HepG2 (cell line): Measurements from ENCODE around the gene YIPF3. TPM values are rescaled to one million over a fixed set of nuclear protein-coding genes. Genes with fewer than 3 reads are reported as not detected.

Experiments
- ATAC-seq: fragments of 200-7000 bp; cut with Tn5 transposase; 3 replicates; pipeline ENCODE4 v1.9.1; 2020; ENCODE audit warnings: mild to moderate bottlenecking, moderate library complexity
- BruUV-seq: library from RNA; stranded (reverse); fragments of 400-500 nt; replicated peaks from 2 replicates; lab custom pipeline; 2021; lab: Mats Ljungman, UMichigan
- CTCF ChIA-PET: fragments of 300-600 bp; formaldehyde crosslinking; extraction: SDS; loops from one replicate; lab custom pipeline; 2021; ENCODE audit warnings: low total read pairs, inconsistent platforms, low intra/inter-chr PET ratio; lab: Yijun Ruan, JAX
- POLR2A ChIA-PET: fragments of 350-600 bp; sonication (Branson Sonifier 250); formaldehyde crosslinking; loops from one replicate; lab custom pipeline; 2020; ENCODE audit warnings: antibody characterized with exemption, inconsistent platforms; lab: Yijun Ruan, JAX
- DNase-seq: peaks from one replicate; pipeline ENCODE4 v3.0.0-alpha.2; 2015; ENCODE audit warnings: low spot score
- FAIRE-seq: peaks from 3 replicates; lab custom pipeline; 2011; peaks lifted over from hg19 to GRCh38; lab: Jason Lieb, UNC
- H2AFZ ChIP-seq: one replicate; pipeline ENCODE4 v1.6.1; 2011; ENCODE audit warnings: low read length, inconsistent platforms
- H3K27ac ChIP-seq: fragments of 300-600 bp; 3 replicates; pipeline ENCODE4 v1.8.0; 2011; ENCODE audit warnings: mixed run types, mild to moderate bottlenecking, mixed read lengths, low read length, inconsistent platforms; ENCODE audit not compliant: insufficient read depth; ENCODE audit errors: extremely low read length
- H3K27me3 ChIP-seq, 2 experiments: fragments of 200-600 bp in 1 of 2; 2 replicates in 1 of 2; 3 replicates in 1 of 2; pipeline versions ENCODE4 v1.6.0 to v1.8.0; 2011; ENCODE audit warnings: low read length in 2 of 2, mild to moderate bottlenecking in 2 of 2, moderate library complexity in 2 of 2, inconsistent platforms in 1 of 2; ENCODE audit not compliant: insufficient read depth in 2 of 2, control insufficient read depth in 1 of 2
- H3K36me3 ChIP-seq, 2 experiments: fragments of 200-600 bp in 1 of 2; replicated peaks in 1 of 2; 2 replicates in 1 of 2; 3 replicates in 1 of 2; pipeline versions ENCODE4 v1.5.1 to v1.8.0; 2011; ENCODE audit warnings: low read length in 2 of 2, inconsistent platforms in 1 of 2; ENCODE audit not compliant: insufficient read depth in 2 of 2, control insufficient read depth in 1 of 2
- H3K4me1 ChIP-seq: 2 replicates; pipeline ENCODE4 v1.5.1; 2012; ENCODE audit warnings: low read length, inconsistent platforms; ENCODE audit not compliant: insufficient read depth
- H3K4me2 ChIP-seq: 2 replicates; pipeline ENCODE4 v1.6.0; 2011; ENCODE audit warnings: low read depth, low read length, inconsistent platforms
- H3K4me3 ChIP-seq, 3 experiments: fragments of 200-600 bp in 1 of 3; sonication (generic), shearing (Covaris generic) in 1 of 3; replicated peaks in 1 of 3; 2 replicates each; pipeline ENCODE4 v1.5.1; 2011 to 2016; ENCODE audit warnings: low read length in 3 of 3, inconsistent platforms in 2 of 3, low read depth in 2 of 3, mild to moderate bottlenecking in 2 of 3, control low read depth in 1 of 3, mixed read lengths in 1 of 3; ENCODE audit not compliant: insufficient read depth in 1 of 3
- H3K79me2 ChIP-seq: one replicate; pipeline ENCODE4 v1.6.1; 2011; ENCODE audit warnings: low read length, inconsistent platforms; ENCODE audit not compliant: insufficient read depth
- H3K9ac ChIP-seq: 2 replicates; pipeline ENCODE4 v1.6.0; 2011; ENCODE audit warnings: mild to moderate bottlenecking, low read depth, low read length, inconsistent platforms; ENCODE audit not compliant: insufficient read depth
- H3K9me3 ChIP-seq: 2 replicates; pipeline ENCODE4 v1.5.1; 2012; ENCODE audit warnings: mild to moderate bottlenecking, low read length
- H4K20me1 ChIP-seq: 2 replicates; pipeline ENCODE4 v1.6.0; 2011; ENCODE audit warnings: inconsistent platforms, mild to moderate bottlenecking, low read length, moderate library complexity; ENCODE audit not compliant: insufficient read depth
- AGO1 ChIP-seq: fragments of 200-400 bp; formaldehyde crosslinking; IDR thresholded peaks from 2 replicates; pipeline ENCODE4 v1.6.1; 2017; ENCODE audit warnings: mild to moderate bottlenecking, low read depth, low read length, moderate library complexity; ENCODE audit not compliant: poor library complexity, severe bottlenecking
- BCL6 ChIP-seq: IDR thresholded peaks from 2 replicates; pipeline ENCODE4 v1.6.1; 2016; ENCODE audit warnings: missing genetic modification reagents, missing compliant biosample characterization
- ELF3 ChIP-seq: IDR thresholded peaks from 2 replicates; pipeline ENCODE4 v1.6.1; 2016; ENCODE audit warnings: missing genetic modification reagents, missing compliant biosample characterization
- FOXM1 ChIP-seq: sonication (generic); formaldehyde crosslinking; IDR thresholded peaks from 2 replicates; pipeline ENCODE4 v1.5.0; 2020; ENCODE audit warnings: missing genetic modification reagents
- HNF4A ChIP-seq: sonication (generic); formaldehyde crosslinking; IDR thresholded peaks from 2 replicates; pipeline ENCODE4 v1.4.0; 2020; ENCODE audit warnings: missing genetic modification reagents
- KDM1A ChIP-seq: IDR thresholded peaks from 2 replicates; pipeline ENCODE4 v1.6.1; 2016; ENCODE audit warnings: missing compliant biosample characterization
- NFIB ChIP-seq: sonication (generic); formaldehyde crosslinking; IDR thresholded peaks from 2 replicates; pipeline ENCODE4 v1.9.0; 2021; ENCODE audit warnings: missing genetic modification reagents, mild to moderate bottlenecking, borderline replicate concordance
- REL ChIP-seq: sonication (generic); formaldehyde crosslinking; conservative IDR thresholded peaks from 2 replicates; pipeline ENCODE4 v1.8.0; 2022; ENCODE audit warnings: mild to moderate bottlenecking, missing genetic modification reagents, moderate library complexity
- REPIN1 ChIP-seq: sonication (generic); formaldehyde crosslinking; IDR thresholded peaks from 2 replicates; pipeline ENCODE4 v1.8.0; 2022; ENCODE audit warnings: missing genetic modification reagents, low read depth, mild to moderate bottlenecking, borderline replicate concordance
- SP140L ChIP-seq: sonication (generic); formaldehyde crosslinking; IDR thresholded peaks from 2 replicates; pipeline ENCODE4 v1.4.0; 2020; ENCODE audit warnings: missing genetic modification reagents, borderline replicate concordance
- ZMYM4 ChIP-seq: sonication (generic); formaldehyde crosslinking; IDR thresholded peaks from 2 replicates; pipeline ENCODE4 v1.8.1; 2023; ENCODE audit warnings: mild to moderate bottlenecking, missing genetic modification reagents
- ZNF121 ChIP-seq: sonication (generic); formaldehyde crosslinking; IDR thresholded peaks from 2 replicates; pipeline ENCODE4 v1.5.0; 2020; ENCODE audit warnings: mild to moderate bottlenecking, missing genetic modification reagents
- ZNF20 ChIP-seq: sonication (generic); formaldehyde crosslinking; IDR thresholded peaks from 2 replicates; pipeline ENCODE4 v1.4.0; 2020; ENCODE audit warnings: mild to moderate bottlenecking, moderate library complexity, missing genetic modification reagents
- ZNF562 ChIP-seq: sonication (generic); formaldehyde crosslinking; IDR thresholded peaks from 2 replicates; pipeline ENCODE4 v1.8.0; 2022; ENCODE audit warnings: missing genetic modification reagents, borderline replicate concordance
- ZNF615 ChIP-seq: sonication (generic); formaldehyde crosslinking; IDR thresholded peaks from 2 replicates; pipeline ENCODE4 v1.5.0; 2020; ENCODE audit warnings: mild to moderate bottlenecking, missing genetic modification reagents, borderline replicate concordance
- ZNF768 ChIP-seq: sonication (generic); formaldehyde crosslinking; IDR thresholded peaks from 2 replicates; pipeline ENCODE4 v1.4.0; 2020; ENCODE audit warnings: missing genetic modification reagents
- ZSCAN5A ChIP-seq: sonication (generic); formaldehyde crosslinking; IDR thresholded peaks from 2 replicates; pipeline ENCODE4 v1.8.0; 2022; ENCODE audit warnings: mild to moderate bottlenecking, missing genetic modification reagents, borderline replicate concordance
- WGBS: methylation state at CpG from one replicate; pipeline ENCODE4 v1.1.6; 2017; ENCODE audit warnings: low lambda C conversion rate; 5-methylcytosine and 5-hydroxymethylcytosine counted together
- in situ Hi-C: cut with HindIII; loops from 2 replicates; pipeline ENCODE4 v1.10.0; 2017; ENCODE audit warnings: low pct_unique_long_range_greater_than_20kb; ENCODE audit not compliant: extremely low pct_ligation_motif_present
- intact Hi-C: fragments of 100-400 bp; cut with micrococcal nuclease; formaldehyde crosslinking; loops from one replicate; pipeline ENCODE4 v1.10.0; 2022; ENCODE audit not compliant: unreplicated experiment
- polyA plus RNA-seq, 8 experiments: library from polyadenylated mRNA; depleted of rRNA in 3 of 8; stranded (reverse) in 7 of 8; unstranded in 1 of 8; fragments of >200 nt; fragmentation: Illumina TruSeq in 4 of 8; extraction: Trizol in 4 of 8; gene quantifications; 2 replicates each; pipeline versions ENCODE4 v1.2.1 to v1.2.3, GENCODE V29; 2011 to 2016; ENCODE audit warnings: low read depth in 4 of 8, missing spikeins in 1 of 8, mixed read lengths in 1 of 8; ENCODE audit not compliant: insufficient read depth in 1 of 8
- total RNA-seq, 5 experiments: library from RNA; depleted of rRNA; stranded (reverse); fragments of >200 nt; fragmentation: Illumina TruSeq; extraction: Trizol; gene quantifications; 2 replicates each; pipeline ENCODE4 v1.2.3, GENCODE V29; 2016; ENCODE audit warnings: low read depth in 1 of 5

Gene YIPF3
- total and polyA plus RNA-seq, 2 of the 13 experiments (the other 11 are each of a cell fraction or from before 2014, with no cell fraction given) = 107 to 206 TPM

- Histone ChIP-seq H3K27me3 (no peaks in the 10 kb centered on the region), H3K9ac (no peak overlapping the region), H3K4me3 (no peak overlapping the region), H3K9me3 (no peaks in the 10 kb centered on the region), H3K27ac (no peak overlapping the region), H3K36me3 (peaks cover 44 to 89% of the 10 kb centered on the region in 2 experiments), H3K4me1 (no peaks in the 10 kb centered on the region), H4K20me1 (no peaks in the 10 kb centered on the region), H3K79me2 (no peaks in the 10 kb centered on the region), H3K4me2 (no peak overlapping the region), H2AFZ (no peak overlapping the region)
- WGBS = 97% methylated on average over 3 of the region's 3 CpGs
- no TSS peak for BruUV-seq
- in situ Hi-C loops (no loop called here), intact Hi-C loops (no loop called here)
- DNase-seq (no peak), ATAC-seq (no peak), FAIRE-seq (no peak)
- TF ChIP-seq FOXM1 (CRISPR knock-in tag) (no peak), ZNF562 (CRISPR knock-in tag) (no peak), ZNF615 (no peak), REL (CRISPR knock-in tag) (no peak), HNF4A (CRISPR knock-in tag) (no peak), ELF3 (no peak), ZNF121 (CRISPR knock-in tag) (no peak), AGO1 (no peak), ZSCAN5A (CRISPR knock-in tag) (no peak), REPIN1 (no peak), NFIB (CRISPR knock-in tag) (no peak), BCL6 (CRISPR knock-in tag) (no peak), SP140L (CRISPR knock-in tag) (no peak), ZNF20 (no peak), KDM1A (CRISPR knock-in tag) (no peak), ZMYM4 (CRISPR knock-in tag) (no peak), ZNF768 (CRISPR knock-in tag) (no peak)
- ChIA-PET POLR2A (interaction anchor here (1.2 kb wide), 1 partner anchor 28 kb away, joined by 3 read pairs; the partner anchor contains the start of genes POLH and XPO5), CTCF (no interaction called here)
These were observed 30.5 kb upstream of the YIPF3 start for GRCh38 chr6:43547222-43547621.
